Upper lobe of right lung (tissue), 1 donor: Measurements from ENCODE around the gene OSBPL6. TPM values are rescaled to one million over a fixed set of nuclear protein-coding genes. Genes with fewer than 3 reads are reported as not detected.

Experiments used
- ATAC-seq: fragments of 200-7000 bp; cut with Tn5 transposase; one replicate; pipeline ENCODE4 v1.9.1; 2020; ENCODE audit warnings: mild to moderate bottlenecking, moderate library complexity
- DNase-seq: peaks from one replicate; pipeline ENCODE4 v3.0.0-alpha.2; 2020
- H3K27ac ChIP-seq: fragments of 200-600 bp; one replicate; pipeline ENCODE4 v1.8.0; 2022
- H3K27me3 ChIP-seq: fragments of 200-600 bp; one replicate; pipeline ENCODE4 v1.8.0; 2022; ENCODE audit warnings: mild to moderate bottlenecking
- H3K36me3 ChIP-seq: fragments of 200-600 bp; one replicate; pipeline ENCODE4 v1.8.0; 2022
- H3K4me1 ChIP-seq: fragments of 200-600 bp; one replicate; pipeline ENCODE4 v1.8.0; 2022
- H3K4me3 ChIP-seq: fragments of 200-600 bp; one replicate; pipeline ENCODE4 v1.8.0; 2022; ENCODE audit warnings: mild to moderate bottlenecking
- H3K9me3 ChIP-seq: fragments of 200-600 bp; one replicate; pipeline ENCODE4 v1.8.0; 2022
- CTCF ChIP-seq: fragments of 200-600 bp; IDR thresholded peaks from one replicate; pipeline ENCODE4 v1.8.0; 2022; ENCODE audit warnings: antibody characterized with exemption
- intact Hi-C: fragments of 100-400 bp; cut with DNase I; formaldehyde crosslinking; loops from one replicate; pipeline ENCODE4 v1.11.0; 2022
- total RNA-seq: library from RNA; stranded (reverse); fragmentation: NEBNext Ultra II Directional; extraction: Animal tissue kit (Norgen Biotek cat#: 25700); gene quantifications from one replicate; pipeline ENCODE4 v1.2.1, GENCODE V29; 2021
- donor health status: DM: no; HTN: yes; CAD: no; lungs with severe emphysema.

Gene OSBPL6
- total RNA-seq, 1 donor from 2014 or later: 2.6 TPM

GRCh38 chr2:178250429-178250828 is 56.1 kb downstream of the OSBPL6 start:
- no peak for ATAC-seq
- Histone ChIP-seq H3K4me1 (no peaks in the 10 kb centered on the region), H3K9me3 (no peaks in the 10 kb centered on the region), H3K27ac (no peak overlapping the region), H3K27me3 (no peaks in the 10 kb centered on the region), H3K4me3 (no peak overlapping the region), H3K36me3 (no peaks in the 10 kb centered on the region)
- intact Hi-C loops: no loop called here
- no peak for TF ChIP-seq CTCF
- DNase-seq: no peak

- intact Hi-C loops: no loop called here
- no peak overlapping the region for H3K27ac ChIP-seq
- H3K9me3 ChIP-seq: no peaks in the 10 kb centered on the region
- ATAC-seq (no peak), DNase-seq (no peak)
- H3K4me3 ChIP-seq: no peak overlapping the region
- no peaks in the 10 kb centered on the region for H3K36me3 ChIP-seq
- no peak for TF ChIP-seq CTCF
- H3K4me1 ChIP-seq: no peaks in the 10 kb centered on the region
- H3K27me3 ChIP-seq: no peaks in the 10 kb centered on the region
Observed at GRCh38 chr2:178251151-178251955, 57.0 kb downstream of the OSBPL6 start.

GRCh38 chr2:178256382-178257042 is 62.2 kb downstream of the OSBPL6 start:
- Histone ChIP-seq H3K36me3 (no peaks in the 10 kb centered on the region), H3K4me1 (no peaks in the 10 kb centered on the region), H3K27me3 (no peaks in the 10 kb centered on the region), H3K27ac (no peak overlapping the region), H3K9me3 (no peaks in the 10 kb centered on the region), H3K4me3 (no peak overlapping the region)
- intact Hi-C loops: no loop called here
- ATAC-seq: no peak
- no peak for TF ChIP-seq CTCF
- no peak for DNase-seq

- no peaks in the 10 kb centered on the region for H3K4me1 ChIP-seq
- H3K4me3 ChIP-seq: no peak overlapping the region
- no peaks in the 10 kb centered on the region for H3K9me3 ChIP-seq
- intact Hi-C loops: no loop called here
- no peak overlapping the region for H3K27ac ChIP-seq
- H3K27me3 ChIP-seq: no peaks in the 10 kb centered on the region
- no peak for TF ChIP-seq CTCF
- DNase-seq: no peak
- no peaks in the 10 kb centered on the region for H3K36me3 ChIP-seq
- ATAC-seq: no peak
Observed at GRCh38 chr2:178257127-178257526, 62.8 kb downstream of the OSBPL6 start.

GRCh38 chr2:178258916-178259315 is 64.6 kb downstream of the OSBPL6 start:
- H3K27ac ChIP-seq: no peak overlapping the region
- H3K4me1 ChIP-seq: no peaks in the 10 kb centered on the region
- no peaks in the 10 kb centered on the region for H3K9me3 ChIP-seq
- no peak for ATAC-seq
- no peaks in the 10 kb centered on the region for H3K36me3 ChIP-seq
- no peak for TF ChIP-seq CTCF
- intact Hi-C loops: no loop called here
- no peak for DNase-seq
- H3K27me3 ChIP-seq: no peaks in the 10 kb centered on the region
- H3K4me3 ChIP-seq: no peak overlapping the region
